ENCODE results near the gene SYTL3. TPM values are rescaled to one million over a fixed set of nuclear protein-coding genes. Genes with fewer than 3 reads are reported as not detected.
"Not testable (repeated sequence)": the region's sequence is repeated elsewhere in the genome, so short reads cannot be mapped to it uniquely, and the experiment has no call there.

Gene SYTL3
- total RNA-seq, 2 experiments from 2014 or later, result 106 to 112 TPM

GRCh38 chr6:158680015-158680414 is 30.2 kb downstream of the SYTL3 start:
- Mint-ChIP-seq H3K27me3 (no peaks in the 10 kb centered on the region), H3K4me1 (peaks cover 29% of the 10 kb centered on the region), H3K9me3 (ENCODE audit: low read depth) (no peaks in the 10 kb centered on the region), H3K27ac (no peak overlapping the region), H3K36me3 (peaks cover 74% of the 10 kb centered on the region), H3K4me3 (no peak overlapping the region)
- DNase-seq (peak; percentile 15), ATAC-seq (no peak)
- CTCF ChIA-PET, result interaction anchor here (0.6 to 2.0 kb wide), 2 partner anchors 12 to 74 kb away, joined by 3 to 9 read pairs; no protein-coding TSS in a partner anchor

GRCh38 chr6:158680481-158680880 is 30.6 kb downstream of the SYTL3 start:
- H3K27me3 Mint-ChIP-seq, result no peaks in the 10 kb centered on the region
- ATAC-seq (no peak), DNase-seq (no peak)
- CTCF ChIA-PET, result interaction anchor here (2.8 kb wide), 1 partner anchor 20 kb away, joined by 9 read pairs; no protein-coding TSS in a partner anchor
- H3K9me3 Mint-ChIP-seq (ENCODE audit: low read depth), result no peaks in the 10 kb centered on the region
- no peak overlapping the region for H3K27ac Mint-ChIP-seq
- peaks cover 31% of the 10 kb centered on the region for H3K4me1 Mint-ChIP-seq
- H3K36me3 Mint-ChIP-seq, result peaks cover 71% of the 10 kb centered on the region
- no peak overlapping the region for H3K4me3 Mint-ChIP-seq

GRCh38 chr6:158684311-158684710 is 34.5 kb downstream of the SYTL3 start:
- Mint-ChIP-seq H3K4me1 (peaks cover 53% of the 10 kb centered on the region), H3K9me3 (ENCODE audit: low read depth) (no peaks in the 10 kb centered on the region), H3K36me3 (peaks cover 68% of the 10 kb centered on the region), H3K4me3 (no peak overlapping the region), H3K27ac (no peak overlapping the region), H3K27me3 (no peaks in the 10 kb centered on the region)
- ATAC-seq, result no peak
- CTCF ChIA-PET, result interaction anchor here (0.7 to 1.3 kb wide), 3 partner anchors 13 to 936 kb away, joined by 3 to 4 read pairs (median 3); no protein-coding TSS in a partner anchor
- peak; percentile 38 for DNase-seq

GRCh38 chr6:158684745-158685324 is 35.0 kb downstream of the SYTL3 start:
- Mint-ChIP-seq H3K27me3 (no peaks in the 10 kb centered on the region), H3K9me3 (ENCODE audit: low read depth) (no peaks in the 10 kb centered on the region), H3K27ac (peak overlapping the region; percentile 52), H3K4me1 (peaks cover 55% of the 10 kb centered on the region), H3K36me3 (peaks cover 66% of the 10 kb centered on the region), H3K4me3 (no peak overlapping the region)
- DNase-seq (peak; percentile 14), ATAC-seq (no peak)
- CTCF ChIA-PET, result interaction anchor here (0.7 to 3.0 kb wide), 6 partner anchors 13 to 936 kb away, joined by 3 to 10 read pairs (median 3); partner anchors contain the start of gene DYNLT1

- Mint-ChIP-seq H3K4me1 (peaks cover 69% of the 10 kb centered on the region), H3K4me3 (no peak overlapping the region), H3K36me3 (peaks cover 61% of the 10 kb centered on the region), H3K27me3 (no peaks in the 10 kb centered on the region), H3K9me3 (ENCODE audit: low read depth) (no peaks in the 10 kb centered on the region), H3K27ac (peak overlapping the region; percentile 82)
- CTCF ChIA-PET, result interaction anchor here (0.9 to 3.0 kb wide), 5 partner anchors 15 to 467 kb away, joined by 3 to 10 read pairs (median 3); partner anchors contain the start of gene DYNLT1
- ATAC-seq (no peak), DNase-seq (no peak)
These were observed 36.5 kb downstream of the SYTL3 start for GRCh38 chr6:158686311-158686710.

- peak; percentile 89 for ATAC-seq
- DNase-seq, result peak; percentile 59
- CTCF ChIA-PET, result interaction anchor here (0.9 to 3.0 kb wide), 8 partner anchors 9 to 473 kb away, joined by 3 to 10 read pairs (median 3); partner anchors contain the start of gene DYNLT1
- Mint-ChIP-seq H3K36me3 (peaks cover 59% of the 10 kb centered on the region), H3K4me3 (peak overlapping the region; percentile 30), H3K4me1 (peaks cover 68% of the 10 kb centered on the region), H3K9me3 (ENCODE audit: low read depth) (no peaks in the 10 kb centered on the region), H3K27ac (peak overlapping the region; percentile 82), H3K27me3 (no peaks in the 10 kb centered on the region)
These were observed 37.0 kb downstream of the SYTL3 start for GRCh38 chr6:158686791-158687381.

GRCh38 chr6:158687506-158687905 is 37.7 kb downstream of the SYTL3 start:
- CTCF ChIA-PET, result interaction anchor here (1.0 to 3.0 kb wide), 6 partner anchors 10 to 474 kb away, joined by 3 to 10 read pairs (median 3); partner anchors contain the start of gene DYNLT1
- Mint-ChIP-seq H3K36me3 (peaks cover 60% of the 10 kb centered on the region), H3K9me3 (ENCODE audit: low read depth) (no peaks in the 10 kb centered on the region), H3K27ac (peak overlapping the region; percentile 82), H3K4me1 (peaks cover 68% of the 10 kb centered on the region), H3K27me3 (no peaks in the 10 kb centered on the region), H3K4me3 (no peak overlapping the region)
- ATAC-seq, result no peak
- DNase-seq, result no peak

- H3K4me1 Mint-ChIP-seq, result peaks cover 64% of the 10 kb centered on the region
- CTCF ChIA-PET, result interaction anchor here (5.7 kb wide), 1 partner anchor 28 kb away, joined by 75 read pairs; no protein-coding TSS in a partner anchor
- ATAC-seq, result no peak
These were observed 39.0 kb downstream of the SYTL3 start for GRCh38 chr6:158688860-158689259.

GRCh38 chr6:158694913-158695312 is 45.1 kb downstream of the SYTL3 start:
- no peaks in the 10 kb centered on the region for H3K27me3 Mint-ChIP-seq
- peak; percentile 26 for DNase-seq
- peaks cover 34% of the 10 kb centered on the region for H3K4me1 Mint-ChIP-seq
- H3K27ac Mint-ChIP-seq, result no peak overlapping the region
- H3K4me3 Mint-ChIP-seq, result no peak overlapping the region
- CTCF ChIA-PET, result no interaction called here
- H3K36me3 Mint-ChIP-seq, result peaks cover 50% of the 10 kb centered on the region
- no peak for ATAC-seq
- no peaks in the 10 kb centered on the region for H3K9me3 Mint-ChIP-seq (ENCODE audit: low read depth)

More at GRCh38 chr6:158688860-158689259, 39.0 kb downstream of the SYTL3 start:
- Mint-ChIP-seq H3K9me3 (ENCODE audit: low read depth) (no peaks in the 10 kb centered on the region), H3K27ac (no peak overlapping the region), H3K27me3 (no peaks in the 10 kb centered on the region), H3K4me3 (no peak overlapping the region), H3K36me3 (peaks cover 56% of the 10 kb centered on the region)
- DNase-seq, result no peak

- Mint-ChIP-seq H3K36me3 (peaks cover 45% of the 10 kb centered on the region), H3K4me3 (no peak overlapping the region), H3K9me3 (ENCODE audit: low read depth) (no peaks in the 10 kb centered on the region), H3K27ac (no peak overlapping the region), H3K4me1 (peaks cover 29% of the 10 kb centered on the region), H3K27me3 (no peaks in the 10 kb centered on the region)
- DNase-seq (peak; percentile 21), ATAC-seq (no peak)
- CTCF ChIA-PET, result interaction anchor here (1.1 to 1.4 kb wide), 4 partner anchors 36 to 476 kb away, joined by 3 to 4 read pairs (median 3); no protein-coding TSS in a partner anchor
These were observed 48.0 kb downstream of the SYTL3 start for GRCh38 chr6:158697811-158698210.

- H3K9me3 Mint-ChIP-seq (ENCODE audit: low read depth), result no peaks in the 10 kb centered on the region
- H3K4me1 Mint-ChIP-seq, result peaks cover 34% of the 10 kb centered on the region
- H3K4me3 Mint-ChIP-seq, result no peak overlapping the region
- peak overlapping the region; percentile 54 for H3K27ac Mint-ChIP-seq
- H3K27me3 Mint-ChIP-seq, result no peaks in the 10 kb centered on the region
- peak; percentile 40 for DNase-seq
- CTCF ChIA-PET, result no interaction called here
- peaks cover 36% of the 10 kb centered on the region for H3K36me3 Mint-ChIP-seq
- no peak for ATAC-seq
These were observed 49.1 kb downstream of the SYTL3 start for GRCh38 chr6:158698931-158699330.

GRCh38 chr6:158701268-158701667 is 51.4 kb downstream of the SYTL3 start:
- not testable (repeated sequence) for H3K27me3 Mint-ChIP-seq; H3K4me3 Mint-ChIP-seq; H3K9me3 Mint-ChIP-seq (ENCODE audit: low read depth); ATAC-seq
- H3K4me1 Mint-ChIP-seq, result peaks cover 40% of the 10 kb centered on the region
- DNase-seq, result peak; percentile 38
- peaks cover 24% of the 10 kb centered on the region for H3K36me3 Mint-ChIP-seq
- peak overlapping the region; percentile 49 for H3K27ac Mint-ChIP-seq
- CTCF ChIA-PET, result interaction anchor here (0.9 to 2.5 kb wide), 5 partner anchors 10 to 298 kb away, joined by 3 to 9 read pairs (median 3); partner anchors contain the start of gene RSPH3

- Mint-ChIP-seq H3K27me3 (no peaks in the 10 kb centered on the region), H3K36me3 (peaks cover 22% of the 10 kb centered on the region), H3K27ac (peak overlapping the region; percentile 58), H3K9me3 (ENCODE audit: low read depth) (no peaks in the 10 kb centered on the region), H3K4me1 (peaks cover 30% of the 10 kb centered on the region), H3K4me3 (no peak overlapping the region)
- no peak for ATAC-seq
- CTCF ChIA-PET, result interaction anchor here (0.7 to 2.5 kb wide), 22 partner anchors 12 to 431 kb away, joined by 3 to 14 read pairs (median 4); no protein-coding TSS in a partner anchor
- DNase-seq, result peak; percentile 39
These were observed 53.4 kb downstream of the SYTL3 start for GRCh38 chr6:158703111-158703836.

Measured in activated CD8-positive, alpha-beta memory T cell treated with anti-CD3 and anti-CD28 coated beads, Interleukin-2, amount 10 ng/mL, durations not matched to agents 7 days and 5 days (primary cell).